HCT116 (cell line): Measurements from ENCODE around the gene CADM3. TPM values are rescaled to one million over a fixed set of nuclear protein-coding genes. Genes with fewer than 3 reads are reported as not detected.

ENCODE experiments used
- ATAC-seq: fragments of 200-7000 bp; cut with Tn5 transposase; 2 replicates; pipeline ENCODE4 v1.9.1; 2020; ENCODE audit warnings: mild to moderate bottlenecking, moderate library complexity
- BruUV-seq: library from RNA; stranded (reverse); fragments of 400-500 nt; replicated peaks from 2 replicates; lab custom pipeline; 2021; lab: Mats Ljungman, UMichigan
- CTCF ChIA-PET: fragments of 300-600 bp; sonication (Branson Sonifier 250); formaldehyde crosslinking; loops from one replicate; lab custom pipeline; 2021; ENCODE audit warnings: antibody characterized with exemption; lab: Charles Lee
- POLR2A ChIA-PET: fragments of 300-600, 350-600 bp; sonication (Branson Sonifier 250); formaldehyde crosslinking; loops from one replicate; lab custom pipeline; 2021; ENCODE audit warnings: antibody characterized with exemption; lab: Charles Lee
- RAD21 ChIA-PET, 2 experiments: fragments of 300-600 bp; sonication (Branson Sonifier 250); formaldehyde crosslinking; loops; one replicate each; lab custom pipeline; 2023; ENCODE audit warnings: low total read pairs in 2 of 2; ENCODE audit not compliant: uncharacterized antibody in 2 of 2, unreplicated experiment in 2 of 2, low non-redundant PET in 1 of 2; lab: Charles Lee
- DNase-seq: peaks from one replicate; pipeline ENCODE4 v3.0.0-alpha.2; 2010; ENCODE audit warnings: low read depth, low spot score
- H2AFZ ChIP-seq: fragments of 200-600 bp; shearing (Covaris generic), sonication (generic); 2 replicates; pipeline ENCODE4 v1.6.1; 2017; ENCODE audit warnings: low read depth, mixed run types, mixed read lengths, antibody characterized with exemption, low read length; ENCODE audit not compliant: poor library complexity, severe bottlenecking
- H3K27ac ChIP-seq: 2 replicates; pipeline ENCODE4 v1.5.1; 2012; ENCODE audit warnings: low read depth, low read length
- H3K27me3 ChIP-seq: fragments of 200-600 bp; sonication (generic); 2 replicates; pipeline ENCODE4 v1.6.1; 2016; ENCODE audit warnings: mixed run types, low read length, mixed read lengths; ENCODE audit not compliant: insufficient read depth
- H3K36me3 ChIP-seq, 2 experiments: fragments of 200-500 bp in 1 of 2; fragments of 200-600 bp in 1 of 2; sonication (Bioruptor generic) in 1 of 2; sonication (generic) in 1 of 2; 2 replicates each; pipeline versions ENCODE4 v1.5.1 to v1.6.1; 2014 to 2016; ENCODE audit warnings: low read length in 2 of 2, inconsistent platforms in 1 of 2, mixed read lengths in 1 of 2, mixed run types in 1 of 2; ENCODE audit not compliant: insufficient read depth in 2 of 2, control insufficient read depth in 1 of 2
- H3K4me1 ChIP-seq, 2 experiments: fragments of 200-600 bp in 1 of 2; sonication (generic) in 1 of 2; 2 replicates each; pipeline versions ENCODE4 v1.5.1 to v1.6.1; 2012 to 2017; ENCODE audit warnings: low read length in 2 of 2, inconsistent platforms in 1 of 2, mild to moderate bottlenecking in 1 of 2, mixed read lengths in 1 of 2, mixed run types in 1 of 2, moderate library complexity in 1 of 2; ENCODE audit not compliant: insufficient read depth in 2 of 2, control insufficient read depth in 1 of 2
- H3K4me2 ChIP-seq: fragments of 200-600 bp; sonication (generic); 2 replicates; pipeline ENCODE4 v1.6.1; 2017; ENCODE audit warnings: mixed run types, low read length, mixed read lengths
- H3K4me3 ChIP-seq, 2 experiments: fragments of 200-600 bp in 1 of 2; sonication (generic) in 1 of 2; replicated peaks in 1 of 2; 2 replicates each; pipeline ENCODE4 v1.5.1; 2011 to 2016; ENCODE audit warnings: low read length in 2 of 2, control low read depth in 1 of 2, low read depth in 1 of 2, mild to moderate bottlenecking in 1 of 2, mixed read lengths in 1 of 2, mixed run types in 1 of 2
- H3K79me2 ChIP-seq: fragments of 200-600 bp; sonication (generic); 2 replicates; pipeline ENCODE4 v1.6.1; 2017; ENCODE audit warnings: mild to moderate bottlenecking, mixed run types, low read length, moderate library complexity, mixed read lengths; ENCODE audit not compliant: insufficient read depth
- H3K9ac ChIP-seq: fragments of 200-600 bp; sonication (generic); 2 replicates; pipeline ENCODE4 v1.6.1; 2016; ENCODE audit warnings: low read length, mixed read lengths
- H3K9me2 ChIP-seq: fragments of 200-600 bp; sonication (generic), shearing (Covaris generic); 2 replicates; pipeline ENCODE4 v1.6.1; 2017; ENCODE audit warnings: mixed run types, mild to moderate bottlenecking, moderate library complexity; ENCODE audit not compliant: insufficient read depth
- H3K9me3 ChIP-seq, 2 experiments: fragments of 200-500 bp in 1 of 2; fragments of 200-600 bp in 1 of 2; sonication (Bioruptor generic) in 1 of 2; sonication (generic) in 1 of 2; 2 replicates each; pipeline ENCODE4 v1.6.1; 2014 to 2017; ENCODE audit warnings: low read length in 2 of 2, mixed read lengths in 2 of 2, inconsistent platforms in 1 of 2, low read depth in 1 of 2, mild to moderate bottlenecking in 1 of 2, mixed run types in 1 of 2, moderate library complexity in 1 of 2; ENCODE audit not compliant: control insufficient read depth in 1 of 2, insufficient read depth in 1 of 2
- H4K20me1 ChIP-seq: fragments of 200-600 bp; sonication (generic), shearing (Covaris generic); 2 replicates; pipeline ENCODE4 v1.6.1; 2017; ENCODE audit warnings: mixed run types, mild to moderate bottlenecking, moderate library complexity; ENCODE audit not compliant: insufficient read depth
- CBX3 ChIP-seq: IDR thresholded peaks from 2 replicates; pipeline ENCODE4 v1.6.1; 2012; ENCODE audit warnings: low read depth
- ELF1 ChIP-seq: IDR thresholded peaks from 2 replicates; pipeline ENCODE4 v1.6.1; 2012; ENCODE audit warnings: low read depth, borderline replicate concordance
- EZH2phosphoT487 ChIP-seq: fragments of 200-600 bp; IDR thresholded peaks from 2 replicates; pipeline ENCODE4 v1.6.1; 2018; ENCODE audit warnings: antibody characterized with exemption, borderline replicate concordance
- FOSL1 ChIP-seq: IDR thresholded peaks from 2 replicates; pipeline ENCODE4 v1.6.1; 2012; ENCODE audit warnings: low read depth
- JUND ChIP-seq: IDR thresholded peaks from 2 replicates; pipeline ENCODE4 v1.6.1; 2012
- POLR2AphosphoS5 ChIP-seq: IDR thresholded peaks from 2 replicates; pipeline ENCODE4 v1.6.1; 2011; ENCODE audit warnings: mild to moderate bottlenecking, low read depth, low read length, moderate library complexity
- RAD21 ChIP-seq: IDR thresholded peaks from 2 replicates; pipeline ENCODE4 v1.6.1; 2012; ENCODE audit warnings: low read depth, mild to moderate bottlenecking
- REST ChIP-seq: IDR thresholded peaks from 2 replicates; pipeline ENCODE4 v1.6.1; 2012; ENCODE audit warnings: low read depth
- TCF7L2 ChIP-seq: IDR thresholded peaks from 2 replicates; pipeline ENCODE4 v1.7.0; 2011; ENCODE audit warnings: borderline replicate concordance, inconsistent platforms; ENCODE audit not compliant: insufficient read depth, insufficient read length; ENCODE audit errors: extremely low read depth
- ZFX ChIP-seq: fragments of 450-650 bp; IDR thresholded peaks from 2 replicates; pipeline ENCODE4 v1.6.1; 2017
- intact Hi-C: fragments of 100-400 bp; cut with micrococcal nuclease; formaldehyde crosslinking; loops from 2 replicates; pipeline ENCODE4 v1.10.0; 2022
- total RNA-seq: library from RNA; stranded (reverse); gene quantifications from one replicate; pipeline ENCODE4 v1.2.1, GENCODE V29; 2021; ENCODE audit not compliant: unreplicated experiment
- TF ChIP-seq, protein P1 (sequence below): IDR thresholded peaks from 2 replicates; pipeline ENCODE4 v1.6.1; 2012
- TF ChIP-seq, protein P2 (sequence below), 3 experiments: fragments of 200-600 bp in 1 of 3; sonication (generic) in 1 of 3; IDR thresholded peaks in 2 of 3; conservative IDR thresholded peaks in 1 of 3; 2 replicates each; pipeline ENCODE4 v1.5.1; 2012 to 2017; ENCODE audit warnings: low read depth in 2 of 3, low read length in 2 of 3, antibody characterized with exemption in 1 of 3, borderline replicate concordance in 1 of 3, control low read depth in 1 of 3, mild to moderate bottlenecking in 1 of 3, mixed read lengths in 1 of 3, mixed run types in 1 of 3, moderate library complexity in 1 of 3; ENCODE audit not compliant: insufficient read depth in 1 of 3

The CADM3 gene
- total RNA-seq, 1 experiment from 2014 or later, result not detected

DNA sequence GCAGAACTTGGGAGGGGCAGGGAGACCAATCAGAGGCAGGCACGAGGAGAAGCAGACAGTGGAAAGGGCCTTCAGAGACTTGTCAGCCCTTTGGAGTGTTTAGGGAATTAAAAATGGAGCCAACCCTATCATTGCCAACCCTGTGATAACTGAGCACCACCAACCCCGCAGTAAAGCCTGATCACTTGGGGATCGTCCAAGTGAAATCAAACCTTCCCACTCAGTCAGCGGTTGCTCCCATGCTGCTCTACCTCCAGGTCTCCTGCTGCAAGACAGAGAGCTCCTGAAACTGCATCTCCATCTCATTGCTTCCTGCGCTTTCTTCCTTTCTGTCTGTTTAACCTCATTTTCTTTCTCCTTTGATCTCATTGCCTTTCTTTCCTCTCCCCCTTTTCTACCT is 28.5 kb downstream of the CADM3 start:
- no peak overlapping the region for H3K9ac ChIP-seq
- no peaks in the 10 kb centered on the region for H3K4me1 ChIP-seq
- no TSS peak for BruUV-seq
- ChIA-PET RAD21 (no interaction called here), POLR2A (no interaction called here), CTCF (no interaction called here)
- H3K4me2 ChIP-seq, result no peak overlapping the region
- no peaks in the 10 kb centered on the region for H3K9me3 ChIP-seq
- ATAC-seq, result no peak
- no peak overlapping the region for H3K27ac ChIP-seq
- no peak overlapping the region for H2AFZ ChIP-seq
- H3K9me2 ChIP-seq, result no peaks in the 10 kb centered on the region
- H4K20me1 ChIP-seq, result no peaks in the 10 kb centered on the region
- no peaks in the 10 kb centered on the region for H3K36me3 ChIP-seq
- TF ChIP-seq, protein P1, sequence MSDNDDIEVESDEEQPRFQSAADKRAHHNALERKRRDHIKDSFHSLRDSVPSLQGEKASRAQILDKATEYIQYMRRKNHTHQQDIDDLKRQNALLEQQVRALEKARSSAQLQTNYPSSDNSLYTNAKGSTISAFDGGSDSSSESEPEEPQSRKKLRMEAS, result no peak
- TF ChIP-seq ZFX (no peak), POLR2AphosphoS5 (no peak), RAD21 (no peak), ELF1 (no peak), REST (no peak), CBX3 (no peak)
- no peak for DNase-seq
- intact Hi-C loops, result loop anchor here (5.0 kb wide), 1 partner anchor 68 kb away; no protein-coding TSS in a partner anchor
- H3K4me3 ChIP-seq, result no peak overlapping the region
- H3K27me3 ChIP-seq, result peaks cover 19% of the 10 kb centered on the region
- H3K79me2 ChIP-seq, result no peaks in the 10 kb centered on the region

- RAD21 ChIA-PET, result no interaction called here
- DNase-seq (no peak), ATAC-seq (no peak)
- H3K9ac ChIP-seq, result no peak overlapping the region
- no peaks in the 10 kb centered on the region for H3K79me2 ChIP-seq
- no peak overlapping the region for H2AFZ ChIP-seq
- H4K20me1 ChIP-seq, result no peaks in the 10 kb centered on the region
- H3K4me1 ChIP-seq, result no peaks in the 10 kb centered on the region
- no peaks in the 10 kb centered on the region for H3K36me3 ChIP-seq
- no TSS peak for BruUV-seq
- intact Hi-C loops, result no loop called here
- no peaks in the 10 kb centered on the region for H3K9me3 ChIP-seq
- H3K4me2 ChIP-seq, result no peak overlapping the region
- POLR2A ChIA-PET, result no interaction called here
- peaks cover 22% of the 10 kb centered on the region for H3K27me3 ChIP-seq
- no peaks in the 10 kb centered on the region for H3K9me2 ChIP-seq
- no peak overlapping the region for H3K4me3 ChIP-seq
- CTCF ChIA-PET, result no interaction called here
- H3K27ac ChIP-seq, result no peak overlapping the region
- no peak for TF ChIP-seq JUND
- TF ChIP-seq, protein P2, sequence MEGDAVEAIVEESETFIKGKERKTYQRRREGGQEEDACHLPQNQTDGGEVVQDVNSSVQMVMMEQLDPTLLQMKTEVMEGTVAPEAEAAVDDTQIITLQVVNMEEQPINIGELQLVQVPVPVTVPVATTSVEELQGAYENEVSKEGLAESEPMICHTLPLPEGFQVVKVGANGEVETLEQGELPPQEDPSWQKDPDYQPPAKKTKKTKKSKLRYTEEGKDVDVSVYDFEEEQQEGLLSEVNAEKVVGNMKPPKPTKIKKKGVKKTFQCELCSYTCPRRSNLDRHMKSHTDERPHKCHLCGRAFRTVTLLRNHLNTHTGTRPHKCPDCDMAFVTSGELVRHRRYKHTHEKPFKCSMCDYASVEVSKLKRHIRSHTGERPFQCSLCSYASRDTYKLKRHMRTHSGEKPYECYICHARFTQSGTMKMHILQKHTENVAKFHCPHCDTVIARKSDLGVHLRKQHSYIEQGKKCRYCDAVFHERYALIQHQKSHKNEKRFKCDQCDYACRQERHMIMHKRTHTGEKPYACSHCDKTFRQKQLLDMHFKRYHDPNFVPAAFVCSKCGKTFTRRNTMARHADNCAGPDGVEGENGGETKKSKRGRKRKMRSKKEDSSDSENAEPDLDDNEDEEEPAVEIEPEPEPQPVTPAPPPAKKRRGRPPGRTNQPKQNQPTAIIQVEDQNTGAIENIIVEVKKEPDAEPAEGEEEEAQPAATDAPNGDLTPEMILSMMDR (IDR thresholded peaks at IDR 0.05 in 2 of 3, conservative IDR thresholded peaks at IDR 0.05 in 1 of 3; ENCODE audit: borderline replicate concordance in 1 of 3, insufficient read depth in 1 of 3, low read depth in 2 of 3, low read length in 2 of 3), result no peak
- TF ChIP-seq EZH2phosphoT487, result no peak
- TF ChIP-seq REST, result no peak
- TF ChIP-seq FOSL1, result no peak
- TF ChIP-seq TCF7L2, result no peak
Observed at GRCh38 chr1:159200769-159201168, 29.4 kb downstream of the CADM3 start.
